ENCODE measurements around the gene SLC25A17.

GRCh38 chr22:40748388-40749355 lies 70.5 kb downstream of the SLC25A17 start:
- TF ChIP-seq CTCF (optimal IDR thresholded peaks at IDR 0.05 in 1 of 3, IDR thresholded peaks at IDR 0.05 in 1 of 3, conservative IDR thresholded peaks at IDR 0.05 in 1 of 3; ENCODE audit: extremely low read depth in 1 of 3, insufficient read depth in 2 of 3, low read length in 3 of 3) (no peak), EZH2 (IDR thresholded peaks at IDR 0.05; ENCODE audit: low read length) (no peak)
